Measurements from ENCODE around the gene GPRIN2.

The GPRIN2 gene

DNA sequence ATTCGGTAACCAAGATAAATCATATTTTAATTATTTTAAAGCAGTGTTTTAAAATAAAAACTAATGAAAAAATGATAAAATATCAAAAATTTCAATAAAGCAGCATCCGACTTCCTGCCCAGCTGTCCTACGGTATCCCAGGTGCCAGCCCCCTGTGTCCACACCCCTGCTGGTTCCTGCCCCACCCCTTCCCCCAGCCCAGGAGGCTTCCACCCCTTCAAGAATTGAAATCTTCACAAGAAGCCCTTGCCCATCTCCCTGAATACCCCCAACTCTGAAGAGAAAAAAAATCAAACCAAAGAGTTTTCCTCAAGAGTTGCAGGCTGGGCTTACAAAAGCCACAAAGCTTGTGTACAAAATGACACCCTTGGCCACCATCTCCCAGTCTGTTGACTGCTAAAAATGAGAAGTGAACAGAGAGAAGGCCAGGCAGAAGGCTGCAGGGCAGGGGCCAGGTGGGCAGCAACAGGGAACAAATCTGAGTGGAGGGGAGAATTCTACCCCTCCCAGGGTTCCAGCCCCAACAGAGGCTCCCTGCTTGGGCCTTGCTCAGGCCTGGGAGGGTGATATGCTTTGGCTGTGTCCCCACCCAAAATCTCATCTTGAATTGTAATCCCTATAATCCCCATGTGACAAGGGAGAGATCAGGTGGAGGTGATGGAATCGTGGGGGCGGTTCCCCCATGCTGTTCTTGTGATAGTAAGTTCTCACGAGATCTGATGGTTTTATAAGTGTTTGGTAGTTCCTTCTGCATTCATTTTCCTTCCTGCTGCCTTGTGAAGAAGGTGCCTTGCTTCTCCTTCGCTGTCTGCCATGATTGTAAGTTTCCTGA, 14.5 kb downstream of the GPRIN2 start:
- in situ Hi-C loops (cut with HindIII; ENCODE audit: low sequenced_read_pairs) = no loop called here
- no peak for DNase-seq (ENCODE audit: low read depth)
- H3K4me3 ChIP-seq (ENCODE audit: low read depth, low read length) = no peak overlapping the region

DNA sequence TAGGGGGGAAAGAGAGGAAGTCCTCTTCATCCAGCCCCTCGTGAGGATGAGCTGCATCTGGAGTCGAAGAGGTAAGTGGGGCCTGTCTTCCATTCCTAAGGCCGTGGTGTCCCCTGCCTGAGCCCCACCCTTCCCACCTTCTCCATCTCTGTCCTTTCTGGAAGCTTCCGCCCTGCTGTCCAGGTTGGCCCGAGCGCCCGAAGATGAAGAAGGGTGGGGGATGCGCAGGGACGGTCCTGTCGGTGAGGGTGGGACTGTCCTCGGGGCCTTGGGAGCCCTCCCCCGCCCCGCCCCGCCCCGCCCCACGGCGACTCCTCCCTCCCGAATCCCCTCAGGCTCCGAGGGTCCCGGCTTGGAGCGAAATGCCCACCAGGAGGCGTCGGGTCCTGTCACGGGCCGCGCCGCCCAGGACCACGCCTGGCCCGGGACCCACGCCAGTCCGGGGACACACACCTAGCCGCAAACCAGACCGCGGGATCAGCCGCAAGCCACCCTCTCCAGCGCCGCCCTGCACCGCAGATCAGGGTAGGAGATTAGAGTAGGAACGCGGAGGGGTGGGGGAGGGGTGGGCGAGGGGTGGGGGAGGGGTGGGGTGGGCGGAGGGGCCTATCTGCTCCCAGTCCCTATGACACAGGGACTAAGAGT, 15.3 kb downstream of the GPRIN2 start:
- in situ Hi-C loops (cut with HindIII; ENCODE audit: low sequenced_read_pairs) = no loop called here
- DNase-seq (ENCODE audit: low read depth) = no peak
- TF ChIP-seq, protein P1, sequence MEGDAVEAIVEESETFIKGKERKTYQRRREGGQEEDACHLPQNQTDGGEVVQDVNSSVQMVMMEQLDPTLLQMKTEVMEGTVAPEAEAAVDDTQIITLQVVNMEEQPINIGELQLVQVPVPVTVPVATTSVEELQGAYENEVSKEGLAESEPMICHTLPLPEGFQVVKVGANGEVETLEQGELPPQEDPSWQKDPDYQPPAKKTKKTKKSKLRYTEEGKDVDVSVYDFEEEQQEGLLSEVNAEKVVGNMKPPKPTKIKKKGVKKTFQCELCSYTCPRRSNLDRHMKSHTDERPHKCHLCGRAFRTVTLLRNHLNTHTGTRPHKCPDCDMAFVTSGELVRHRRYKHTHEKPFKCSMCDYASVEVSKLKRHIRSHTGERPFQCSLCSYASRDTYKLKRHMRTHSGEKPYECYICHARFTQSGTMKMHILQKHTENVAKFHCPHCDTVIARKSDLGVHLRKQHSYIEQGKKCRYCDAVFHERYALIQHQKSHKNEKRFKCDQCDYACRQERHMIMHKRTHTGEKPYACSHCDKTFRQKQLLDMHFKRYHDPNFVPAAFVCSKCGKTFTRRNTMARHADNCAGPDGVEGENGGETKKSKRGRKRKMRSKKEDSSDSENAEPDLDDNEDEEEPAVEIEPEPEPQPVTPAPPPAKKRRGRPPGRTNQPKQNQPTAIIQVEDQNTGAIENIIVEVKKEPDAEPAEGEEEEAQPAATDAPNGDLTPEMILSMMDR (IDR thresholded peaks at IDR 0.05; ENCODE audit: low read depth, low read length, missing control alignments) = peak; percentile 6
- peak overlapping the region; percentile 13 for H3K4me3 ChIP-seq (ENCODE audit: low read depth, low read length)

More for the DNA sequence above, 14.5 kb downstream of the GPRIN2 start:
- TF ChIP-seq, protein P1 (IDR thresholded peaks at IDR 0.05; ENCODE audit: low read depth, low read length, missing control alignments) = no peak

DNA sequence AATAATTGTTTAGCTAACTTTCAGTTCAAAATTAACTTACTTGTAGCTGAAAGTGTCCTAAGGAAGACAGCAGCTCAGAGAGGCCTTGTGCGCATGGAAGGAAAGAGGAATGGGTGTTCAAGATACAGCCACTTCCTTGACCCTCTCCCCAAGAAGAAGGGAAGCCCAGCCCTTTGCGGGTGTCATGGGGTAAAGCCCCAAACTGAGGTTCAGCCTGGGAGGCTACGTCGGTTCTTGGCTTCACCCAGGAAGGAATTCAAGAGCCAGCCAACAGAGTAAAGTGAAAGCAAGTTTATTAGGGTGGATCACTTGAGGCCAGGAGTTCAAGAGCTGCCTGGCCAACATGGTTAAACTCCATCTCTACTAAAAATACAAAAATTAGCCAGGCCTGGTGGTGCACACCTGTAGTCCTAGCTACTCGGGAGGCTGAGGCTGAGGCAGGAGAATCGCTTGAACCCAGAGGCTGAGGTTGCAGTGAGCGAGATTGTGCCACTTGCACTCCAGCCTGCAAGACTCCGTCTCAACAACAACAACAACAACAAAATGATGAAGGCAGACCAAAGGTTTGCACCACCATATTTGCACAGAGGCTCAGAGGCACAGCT, 15.9 kb downstream of the GPRIN2 start:
- in situ Hi-C loops (cut with HindIII; ENCODE audit: low sequenced_read_pairs) = no loop called here
- no peak for DNase-seq (ENCODE audit: low read depth)
- TF ChIP-seq, protein P1 (IDR thresholded peaks at IDR 0.05; ENCODE audit: low read depth, low read length, missing control alignments) = no peak
- no peak overlapping the region for H3K4me3 ChIP-seq (ENCODE audit: low read depth, low read length)

DNA sequence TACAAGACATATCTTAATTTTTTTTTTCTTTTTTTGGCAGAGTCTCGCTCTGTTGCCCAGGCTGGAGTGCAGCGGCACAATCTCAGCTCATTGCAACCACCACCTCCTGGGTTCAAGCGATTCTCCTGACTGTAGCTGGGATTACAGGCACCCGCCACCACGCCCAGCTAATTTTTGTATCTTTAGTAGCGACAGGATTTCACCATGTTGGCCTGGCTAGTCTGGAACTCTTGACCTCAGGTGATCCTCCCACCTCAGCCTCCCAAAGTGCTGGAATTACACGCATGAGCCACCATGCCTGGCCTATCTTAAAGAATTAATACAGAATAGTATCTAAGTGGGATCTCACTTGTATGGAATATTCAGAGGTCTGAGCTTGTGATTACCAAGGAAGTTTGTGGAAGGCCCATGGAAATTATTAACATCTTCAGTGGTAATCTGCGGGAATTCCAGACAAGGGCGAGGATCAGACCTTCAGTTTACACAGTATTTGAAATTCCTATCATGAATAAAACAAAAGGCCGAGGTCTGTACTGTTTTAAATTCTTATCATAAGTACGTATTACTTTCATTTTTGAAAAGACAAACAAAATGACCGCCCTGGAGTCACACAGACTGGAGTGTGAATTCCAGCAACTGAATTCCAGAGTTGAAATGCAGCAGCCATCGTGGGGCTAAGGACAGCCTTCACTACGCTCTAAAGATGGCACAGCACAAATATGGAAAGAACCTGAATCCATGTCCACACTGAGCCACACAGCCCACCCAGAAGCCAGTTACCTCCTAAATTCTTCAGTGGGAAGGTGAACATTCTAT, 16.7 kb downstream of the GPRIN2 start:
- no peak overlapping the region for H3K4me3 ChIP-seq (ENCODE audit: low read depth, low read length)
- DNase-seq (ENCODE audit: low read depth) = peak; percentile 37
- TF ChIP-seq, protein P1 (IDR thresholded peaks at IDR 0.05; ENCODE audit: low read depth, low read length, missing control alignments) = no peak
- in situ Hi-C loops (cut with HindIII; ENCODE audit: low sequenced_read_pairs) = no loop called here

DNA sequence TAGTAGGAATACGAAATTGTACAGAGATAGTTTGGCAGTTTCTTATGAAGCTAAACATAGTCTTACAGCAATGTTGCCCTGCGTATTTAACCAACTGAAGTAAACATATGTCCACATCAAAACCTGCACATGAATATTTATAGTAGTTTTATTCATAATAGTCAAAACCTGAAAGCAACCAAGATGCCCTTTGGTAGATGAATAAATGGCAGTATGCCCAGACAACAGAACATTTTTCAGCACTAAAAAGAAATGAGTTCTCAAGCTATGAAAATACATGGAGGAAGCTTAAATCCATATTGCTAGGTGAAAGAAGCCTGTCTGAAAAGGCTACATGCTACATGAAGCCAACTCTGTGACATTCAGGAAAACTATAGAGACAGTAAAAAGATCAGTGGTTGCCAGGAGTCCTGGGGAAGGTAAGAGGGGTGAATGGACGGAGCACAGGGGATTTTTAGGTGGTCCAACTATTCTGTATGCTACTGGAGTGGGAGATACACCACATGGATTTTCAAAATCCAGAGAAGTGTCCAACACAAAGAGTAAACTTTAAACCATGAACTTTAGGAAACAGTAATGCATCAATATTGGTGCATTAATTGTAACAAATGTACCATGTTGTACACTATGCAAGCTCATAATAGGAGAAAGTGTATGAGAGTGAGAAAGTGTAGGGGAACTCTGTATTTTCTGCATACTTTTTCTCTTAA, 17.6 kb downstream of the GPRIN2 start:
- in situ Hi-C loops (cut with HindIII; ENCODE audit: low sequenced_read_pairs) = no loop called here
- TF ChIP-seq, protein P1 (IDR thresholded peaks at IDR 0.05; ENCODE audit: low read depth, low read length, missing control alignments) = no peak
- DNase-seq (ENCODE audit: low read depth) = no peak
- no peak overlapping the region for H3K4me3 ChIP-seq (ENCODE audit: low read depth, low read length)

All from astrocyte of the cerebellum (primary cell).